Hepatocyte (in vitro differentiated cells): ENCODE measurements around the gene SIRPB1.

Experiments used
- EZH2 ChIP-seq: fragments of 200-600 bp; sonication (generic); IDR thresholded peaks from 2 replicates; pipeline ENCODE4 v1.6.1; 2016; ENCODE audit warnings: antibody characterized with exemption, mild to moderate bottlenecking, borderline replicate concordance
- EZH2phosphoT487 ChIP-seq: fragments of 200-600 bp; sonication (generic); IDR thresholded peaks from one replicate; pipeline ENCODE4 v1.6.1; 2018; ENCODE audit warnings: antibody characterized with exemption, mild to moderate bottlenecking, low read depth, moderate library complexity; ENCODE audit not compliant: unreplicated experiment, severe bottlenecking
- TF ChIP-seq, protein P1 (sequence below): fragments of 200-600 bp; sonication (generic); IDR thresholded peaks from 2 replicates; pipeline ENCODE4 v1.5.1; 2016; ENCODE audit warnings: antibody characterized with exemption, mild to moderate bottlenecking; ENCODE audit not compliant: poor library complexity

DNA sequence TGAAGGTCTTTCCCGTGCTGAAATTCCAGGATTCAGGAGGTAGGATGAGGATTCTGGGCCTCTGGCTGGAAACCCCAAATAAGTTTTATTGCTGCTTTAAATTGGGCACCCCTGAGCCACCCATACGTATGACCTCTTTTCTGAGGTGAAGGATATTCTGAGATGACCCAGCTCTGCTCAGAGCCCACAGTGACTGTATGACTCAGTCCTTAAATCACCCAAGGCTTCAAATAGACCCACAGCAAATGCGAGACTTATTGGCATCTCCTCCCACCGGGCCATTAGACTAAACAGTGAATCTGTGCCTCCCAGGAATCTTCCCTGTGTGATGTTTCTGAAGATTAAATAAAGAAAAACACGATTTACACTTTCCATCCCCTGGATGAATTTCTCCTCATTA, 28.3 kb upstream of the SIRPB1 start:
- TF ChIP-seq, protein P1, sequence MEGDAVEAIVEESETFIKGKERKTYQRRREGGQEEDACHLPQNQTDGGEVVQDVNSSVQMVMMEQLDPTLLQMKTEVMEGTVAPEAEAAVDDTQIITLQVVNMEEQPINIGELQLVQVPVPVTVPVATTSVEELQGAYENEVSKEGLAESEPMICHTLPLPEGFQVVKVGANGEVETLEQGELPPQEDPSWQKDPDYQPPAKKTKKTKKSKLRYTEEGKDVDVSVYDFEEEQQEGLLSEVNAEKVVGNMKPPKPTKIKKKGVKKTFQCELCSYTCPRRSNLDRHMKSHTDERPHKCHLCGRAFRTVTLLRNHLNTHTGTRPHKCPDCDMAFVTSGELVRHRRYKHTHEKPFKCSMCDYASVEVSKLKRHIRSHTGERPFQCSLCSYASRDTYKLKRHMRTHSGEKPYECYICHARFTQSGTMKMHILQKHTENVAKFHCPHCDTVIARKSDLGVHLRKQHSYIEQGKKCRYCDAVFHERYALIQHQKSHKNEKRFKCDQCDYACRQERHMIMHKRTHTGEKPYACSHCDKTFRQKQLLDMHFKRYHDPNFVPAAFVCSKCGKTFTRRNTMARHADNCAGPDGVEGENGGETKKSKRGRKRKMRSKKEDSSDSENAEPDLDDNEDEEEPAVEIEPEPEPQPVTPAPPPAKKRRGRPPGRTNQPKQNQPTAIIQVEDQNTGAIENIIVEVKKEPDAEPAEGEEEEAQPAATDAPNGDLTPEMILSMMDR = no peak
- no peak for TF ChIP-seq EZH2
- no peak for TF ChIP-seq EZH2phosphoT487
